Left ventricle myocardium superior (tissue), 1 donor: ENCODE data around the gene CACNG6. TPM values are rescaled to one million over a fixed set of nuclear protein-coding genes. Genes with fewer than 3 reads are reported as not detected.

Experiments
- ATAC-seq: fragments of 200-7000 bp; cut with Tn5 transposase; one replicate; pipeline ENCODE4 v1.9.1; 2020; ENCODE audit warnings: mild to moderate bottlenecking, moderate library complexity
- DNase-seq: peaks from one replicate; pipeline ENCODE4 v3.0.0-alpha.2; 2020
- intact Hi-C: fragments of 100-400 bp; cut with micrococcal nuclease; formaldehyde crosslinking; loops from one replicate; pipeline ENCODE4 v1.11.0; 2022
- total RNA-seq: library from RNA; stranded (reverse); fragmentation: NEBNext Ultra II Directional; extraction: Animal tissue kit (Norgen Biotek cat#: 25700); gene quantifications from one replicate; pipeline ENCODE4 v1.2.1, GENCODE V29; 2021
- donor health status: DM: no; HTN: yes; CAD: no; lungs with severe emphysema.

The CACNG6 gene
- total RNA-seq, 1 donor from 2014 or later = not detected

DNA sequence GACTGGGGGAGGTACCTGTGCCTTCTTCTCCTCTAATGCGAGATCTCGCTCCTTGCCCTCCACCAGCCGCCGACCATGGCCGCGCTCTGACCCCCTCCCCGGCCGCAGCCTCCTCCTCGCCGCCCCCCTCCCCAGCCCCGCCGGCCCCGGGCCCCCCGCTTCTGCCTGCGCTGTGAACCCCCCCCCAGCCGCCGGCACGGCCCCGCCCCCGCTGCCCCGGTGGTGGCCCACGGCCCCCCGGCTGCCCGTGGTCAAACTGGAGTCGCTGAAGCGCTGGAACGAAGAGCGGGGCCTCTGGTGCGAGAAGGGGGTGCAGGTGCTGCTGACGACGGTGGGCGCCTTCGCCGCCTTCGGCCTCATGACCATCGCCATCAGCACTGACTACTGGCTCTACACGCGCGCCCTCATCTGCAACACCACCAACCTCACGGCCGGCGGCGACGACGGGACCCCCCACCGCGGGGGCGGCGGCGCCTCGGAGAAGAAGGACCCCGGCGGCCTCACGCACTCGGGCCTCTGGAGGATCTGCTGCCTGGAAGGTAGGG, 28.5 kb upstream of the CACNG6 start, which contains the start of gene CACNG8:
Gene CACNG8, plus strand, starts transcription at position 51 of the 545 bp plus-strand sequence.
- no peak for DNase-seq
- intact Hi-C loops = no loop called here
- no peak for ATAC-seq

DNA sequence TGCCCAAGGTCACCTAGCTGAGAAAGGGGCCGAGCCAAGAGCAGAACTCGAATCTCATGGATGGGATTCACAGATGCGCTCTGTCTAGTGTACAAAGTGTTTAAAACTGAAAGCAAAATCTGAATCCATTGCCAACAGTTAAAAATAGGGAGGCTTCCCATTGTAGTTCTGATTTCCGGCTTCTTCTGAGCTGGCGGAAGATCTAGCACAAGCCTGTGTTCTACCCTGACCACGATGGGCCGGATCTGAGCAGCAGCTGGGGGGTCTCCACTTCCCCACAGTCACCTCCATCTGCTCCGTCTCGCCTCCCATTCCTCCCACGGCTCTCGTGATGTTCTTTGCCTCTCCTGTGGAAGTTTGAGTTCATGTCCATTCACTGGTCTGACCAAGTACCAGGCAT, 26.3 kb upstream of the CACNG6 start:
- intact Hi-C loops = no loop called here
- DNase-seq (no peak), ATAC-seq (no peak)

DNA sequence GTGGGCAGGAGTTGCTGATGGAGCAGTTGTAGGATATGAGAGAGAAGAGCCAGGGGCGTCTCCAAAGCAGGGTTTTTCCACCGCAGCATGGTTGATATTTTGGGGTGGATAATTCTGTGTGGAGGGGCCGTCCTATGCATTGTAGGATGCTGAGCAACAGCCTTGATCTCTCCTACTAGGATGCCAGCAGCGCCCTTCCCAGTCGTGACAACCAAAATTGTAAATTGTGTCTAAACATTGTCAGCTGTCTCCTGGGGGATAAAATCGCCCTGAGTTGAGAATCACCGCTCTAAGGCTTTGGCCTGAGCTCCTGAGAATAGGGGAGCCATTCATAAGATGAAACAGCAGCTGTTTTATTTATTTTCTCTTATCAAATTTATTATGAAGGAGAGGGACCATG, 24.5 kb upstream of the CACNG6 start:
- intact Hi-C loops = no loop called here
- DNase-seq = no peak
- no peak for ATAC-seq

- ATAC-seq (no peak), DNase-seq (no peak)
- intact Hi-C loops = no loop called here
Measured at GRCh38 chr19:53969366-53969765, 22.1 kb upstream of the CACNG6 start.

DNA sequence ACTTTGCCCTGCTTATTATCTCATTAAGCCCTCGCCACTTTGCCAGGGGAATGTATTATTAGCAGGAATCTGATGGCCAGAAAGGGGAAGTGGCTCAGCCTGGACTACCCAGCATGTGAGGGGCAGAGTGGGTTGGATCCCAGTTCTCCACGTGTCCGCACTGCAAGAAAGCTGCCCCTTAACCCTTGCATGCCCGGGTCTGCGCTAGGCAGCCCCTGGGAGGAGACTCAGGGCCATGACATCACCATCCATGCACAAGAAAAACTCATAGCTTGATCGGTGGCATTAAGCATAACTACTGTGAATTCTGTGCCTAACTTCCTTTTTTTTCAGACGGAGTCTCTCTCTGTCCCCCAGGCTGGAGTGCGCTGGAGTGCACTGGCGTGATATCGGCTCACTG, 19.8 kb upstream of the CACNG6 start:
- intact Hi-C loops = no loop called here

GRCh38 chr19:53977429-53977990, 13.9 kb upstream of the CACNG6 start:
- ATAC-seq (peak; percentile 90), DNase-seq (peak; percentile 63)
- intact Hi-C loops = no loop called here

More for the DNA sequence above, 19.8 kb upstream of the CACNG6 start:
- ATAC-seq (no peak), DNase-seq (no peak)

GRCh38 chr19:53977991-53978731, 13.3 kb upstream of the CACNG6 start:
- peak; percentile 59 for DNase-seq
- intact Hi-C loops = no loop called here
- peak; percentile 68 for ATAC-seq

DNA sequence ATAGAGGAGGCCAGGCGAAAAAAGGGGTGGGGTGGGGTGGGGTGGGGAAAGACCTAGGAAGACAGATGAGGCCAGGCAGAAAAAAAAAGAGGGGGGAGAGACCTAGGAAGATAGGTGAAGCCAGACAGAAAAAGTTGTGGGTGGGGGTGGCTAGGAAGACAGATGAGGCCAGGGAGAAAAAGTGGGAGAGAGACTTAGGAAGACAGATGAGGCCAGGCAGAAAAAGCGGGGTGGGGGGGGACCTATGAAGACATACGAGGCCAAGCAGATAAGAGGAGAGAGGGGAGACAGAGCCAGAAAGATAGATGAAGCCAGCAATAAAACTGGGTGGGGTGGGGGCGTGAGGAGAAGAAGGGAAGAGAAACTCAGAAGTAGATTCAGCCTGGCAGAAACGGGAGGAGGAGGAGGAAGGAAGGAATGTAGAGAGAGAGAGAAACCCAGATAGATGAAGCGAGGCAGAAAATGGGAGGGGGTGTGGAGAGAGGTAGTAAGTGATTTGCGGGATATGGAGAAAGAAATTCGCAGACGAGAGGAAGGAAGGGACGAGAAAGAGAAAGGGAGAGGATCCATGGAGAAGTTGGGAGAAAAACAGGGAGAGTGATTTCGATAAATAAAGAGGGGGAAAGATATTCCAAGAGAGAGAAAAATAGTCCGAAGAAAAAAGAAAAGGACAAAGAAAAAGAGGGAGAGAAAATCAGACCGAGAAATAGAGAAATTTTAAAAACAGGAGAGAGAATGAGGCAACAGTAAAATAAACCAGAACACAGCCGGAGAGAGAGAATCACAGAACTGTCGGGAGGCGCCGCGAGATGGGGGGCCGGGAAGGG, 12.2 kb upstream of the CACNG6 start:
- DNase-seq = no peak
- ATAC-seq = no peak
- intact Hi-C loops = no loop called here

DNA sequence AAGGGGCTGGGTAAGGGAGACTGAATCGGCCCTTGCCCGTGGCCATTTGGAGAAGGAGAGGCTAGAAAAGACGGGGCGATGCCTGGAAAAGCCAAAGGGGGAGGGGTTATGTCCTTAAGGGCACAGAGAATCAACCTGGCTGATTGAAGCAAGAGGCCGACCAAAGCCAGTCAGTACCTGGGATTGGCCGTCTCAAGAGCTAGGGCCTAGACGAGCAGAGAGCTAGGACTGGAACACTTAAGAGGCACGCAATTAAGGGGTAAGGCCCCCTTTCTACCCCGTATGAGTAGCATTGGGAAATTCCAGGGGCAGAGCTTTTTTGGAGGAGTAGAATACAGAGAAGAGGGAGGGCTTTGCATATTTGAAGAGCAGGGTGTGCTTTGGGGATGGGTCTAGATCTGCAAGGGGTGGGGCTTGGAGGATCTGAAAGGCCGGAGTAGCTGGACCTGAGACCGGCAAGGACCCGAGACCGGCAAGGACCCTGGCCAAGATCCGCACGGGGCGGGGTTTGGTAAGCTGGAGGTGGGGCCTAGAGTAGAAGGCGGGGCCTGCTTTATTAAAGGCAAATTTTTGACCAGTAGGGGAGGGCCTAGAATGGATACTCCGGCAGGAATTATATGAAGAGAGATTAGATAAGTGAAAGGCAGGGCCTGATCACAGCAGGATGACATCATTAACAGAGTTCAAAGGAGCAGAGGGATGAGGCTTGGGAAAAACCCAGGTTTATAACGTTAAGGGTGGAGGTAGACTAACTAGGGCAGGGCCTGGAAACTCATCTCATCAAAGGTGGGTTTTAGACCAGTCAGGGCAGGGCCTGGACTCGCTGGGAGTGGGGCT, 10.7 kb upstream of the CACNG6 start:
- no peak for ATAC-seq
- intact Hi-C loops = no loop called here
- no peak for DNase-seq

- no peak for DNase-seq
- ATAC-seq = no peak
- intact Hi-C loops = no loop called here
Measured at GRCh38 chr19:53981376-53981951, 10.0 kb upstream of the CACNG6 start.

DNA sequence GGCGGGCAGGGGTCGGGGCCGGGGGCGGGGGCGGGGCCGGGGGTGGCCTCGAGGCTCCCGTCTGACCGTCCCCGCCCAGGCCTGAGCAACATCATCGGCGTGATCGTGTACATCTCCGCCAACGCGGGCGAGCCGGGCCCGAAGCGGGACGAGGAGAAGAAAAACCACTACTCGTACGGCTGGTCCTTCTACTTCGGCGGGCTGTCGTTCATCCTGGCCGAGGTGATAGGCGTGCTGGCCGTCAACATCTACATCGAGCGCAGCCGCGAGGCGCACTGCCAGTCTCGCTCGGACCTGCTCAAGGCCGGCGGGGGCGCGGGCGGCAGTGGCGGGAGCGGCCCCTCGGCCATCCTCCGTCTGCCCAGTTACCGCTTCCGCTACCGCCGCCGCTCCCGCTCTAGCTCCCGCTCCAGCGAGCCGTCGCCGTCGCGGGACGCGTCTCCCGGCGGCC, 9.4 kb upstream of the CACNG6 start:
- ATAC-seq (no peak), DNase-seq (no peak)
- intact Hi-C loops = no loop called here

DNA sequence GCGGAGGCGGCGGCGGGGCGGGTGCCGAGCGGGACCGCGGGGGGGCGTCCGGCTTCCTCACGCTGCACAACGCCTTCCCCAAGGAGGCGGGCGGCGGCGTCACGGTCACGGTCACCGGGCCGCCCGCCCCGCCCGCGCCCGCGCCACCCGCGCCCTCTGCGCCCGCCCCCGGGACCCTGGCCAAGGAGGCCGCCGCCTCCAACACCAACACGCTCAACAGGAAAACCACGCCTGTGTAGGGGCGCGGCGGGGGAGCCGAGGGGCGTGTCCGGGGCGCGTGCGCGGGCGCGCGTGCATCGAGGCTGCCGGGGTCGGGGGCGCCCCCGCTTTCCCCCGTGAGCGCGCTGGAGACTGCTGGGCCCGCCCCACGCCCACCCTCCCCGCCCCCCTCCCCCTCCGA, 8.8 kb upstream of the CACNG6 start:
- ATAC-seq = peak; percentile 51
- intact Hi-C loops = no loop called here
- DNase-seq = peak; percentile 67

- DNase-seq (no peak), ATAC-seq (no peak)
- intact Hi-C loops = no loop called here
Measured at GRCh38 chr19:53983457-53984289, 7.8 kb upstream of the CACNG6 start.

GRCh38 chr19:53985863-53986262, 5.6 kb upstream of the CACNG6 start:
- ATAC-seq = no peak
- intact Hi-C loops = no loop called here
- DNase-seq = no peak

DNA sequence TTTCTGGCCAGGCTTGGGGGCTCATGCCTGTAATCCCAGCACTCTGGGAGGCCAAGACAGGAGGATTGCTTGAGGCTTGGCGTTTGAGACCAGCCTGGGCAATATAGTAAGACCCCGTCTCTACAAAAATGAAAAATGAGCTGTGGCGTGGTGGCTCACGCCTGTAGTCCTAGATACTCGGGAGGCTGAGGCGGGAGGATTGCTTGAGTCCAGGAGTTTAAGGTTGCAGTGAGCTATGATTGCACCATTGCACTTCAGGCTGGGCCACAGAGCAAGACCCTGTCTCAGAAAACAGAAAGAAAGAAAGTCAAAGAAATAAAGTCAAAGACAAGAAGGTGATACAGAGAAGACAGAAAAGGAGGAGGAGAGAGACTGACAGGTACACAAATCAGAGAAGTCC, 2.5 kb upstream of the CACNG6 start:
- intact Hi-C loops = no loop called here
- DNase-seq = no peak
- ATAC-seq = no peak

- ATAC-seq (no peak), DNase-seq (no peak)
- intact Hi-C loops = no loop called here
Measured at GRCh38 chr19:53989600-53990533, 1.6 kb upstream of the CACNG6 start.

- ATAC-seq (no peak), DNase-seq (no peak)
- intact Hi-C loops = no loop called here
Measured at GRCh38 chr19:53992211-53992610, 774 bp downstream of the CACNG6 start.
